K562 (cell line): Measurements from ENCODE around the gene TCF25. TPM values are rescaled to one million over a fixed set of nuclear protein-coding genes. Genes with fewer than 3 reads are reported as not detected.

Experiments
- ARID4B ChIP-seq: sonication (generic); formaldehyde crosslinking; IDR thresholded peaks from 2 replicates; pipeline ENCODE4 v1.8.0; 2022; ENCODE audit warnings: mild to moderate bottlenecking, missing genetic modification reagents
- ATF3 ChIP-seq, 2 experiments: fragments of 450-650 bp in 1 of 2; sonication (generic) in 1 of 2; formaldehyde crosslinking in 1 of 2; IDR thresholded peaks in 1 of 2; conservative IDR thresholded peaks in 1 of 2; 2 replicates each; pipeline versions ENCODE4 v1.6.1 to v1.8.1; 2016 to 2023; ENCODE audit warnings: mild to moderate bottlenecking in 2 of 2, moderate library complexity in 2 of 2, inconsistent platforms in 1 of 2, missing genetic modification reagents in 1 of 2
- CBX8 ChIP-seq: fragments of 200-600 bp; sonication (generic); IDR thresholded peaks from 2 replicates; pipeline ENCODE4 v1.6.1; 2012; ENCODE audit warnings: borderline replicate concordance, mixed run types, low read depth, mild to moderate bottlenecking, moderate library complexity, mixed read lengths, low read length, control low read depth, inconsistent platforms; ENCODE audit not compliant: poor library complexity, severe bottlenecking; ENCODE audit errors: extremely low read depth
- CHCHD3 ChIP-seq: fragments of 250-450 bp; sonication (Bioruptor Pico); IDR thresholded peaks from 2 replicates; pipeline ENCODE4 v2.1.2; 2022; ENCODE audit warnings: mild to moderate bottlenecking
- CHD4 ChIP-seq: fragments of 200-600 bp; sonication (generic); IDR thresholded peaks from 3 replicates; pipeline ENCODE4 v1.6.1; 2012; ENCODE audit warnings: low read depth, mild to moderate bottlenecking, mixed read lengths, low read length, inconsistent platforms; ENCODE audit not compliant: insufficient read depth, insufficient replicate concordance, poor library complexity, severe bottlenecking
- ETS2 ChIP-seq: IDR thresholded peaks from 2 replicates; pipeline ENCODE4 v1.6.1; 2016; ENCODE audit warnings: borderline replicate concordance, missing genetic modification characterization, mild to moderate bottlenecking, moderate library complexity, missing compliant biosample characterization; ENCODE audit not compliant: poor library complexity, severe bottlenecking
- FUS ChIP-seq: fragments of 200-400 bp; formaldehyde crosslinking; optimal IDR thresholded peaks from 2 replicates; pipeline ENCODE3; 2017; ENCODE audit warnings: low read depth, low read length
- MCM7 ChIP-seq, 2 experiments: fragments of 450-650 bp; IDR thresholded peaks; 2 replicates each; pipeline ENCODE4 v1.6.1; 2016 to 2018
- RCOR1 ChIP-seq, 2 experiments: IDR thresholded peaks; 2 replicates each; pipeline ENCODE4 v1.6.1; 2012; ENCODE audit warnings: low read depth in 2 of 2, low read length in 2 of 2, borderline replicate concordance in 1 of 2, improper control_type of control experiment in 1 of 2
- YY1 ChIP-seq, 3 experiments: IDR thresholded peaks; 2 replicates each; pipeline ENCODE4 v1.6.1; 2011; ENCODE audit warnings: low read length in 2 of 3, mild to moderate bottlenecking in 2 of 3, moderate library complexity in 2 of 3, borderline replicate concordance in 1 of 3, control low read depth in 1 of 3, low read depth in 1 of 3; ENCODE audit not compliant: insufficient read depth in 3 of 3, insufficient replicate concordance in 2 of 3, control insufficient read depth in 1 of 3, insufficient read length in 1 of 3; ENCODE audit errors: extremely low read depth in 1 of 3
- ZFP30 ChIP-seq: fragments of 250-450 bp; sonication (Bioruptor Pico); IDR thresholded peaks from 2 replicates; pipeline ENCODE4 v1.8.0; 2022; ENCODE audit warnings: moderate library complexity, mild to moderate bottlenecking, inconsistent platforms, borderline replicate concordance
- ZNF512 ChIP-seq: IDR thresholded peaks from 2 replicates; pipeline ENCODE4 v1.6.1; 2016; ENCODE audit warnings: missing genetic modification characterization, missing compliant biosample characterization
- ZSCAN32 ChIP-seq: fragments of 450-650 bp; formaldehyde crosslinking; IDR thresholded peaks from 2 replicates; pipeline ENCODE4 v1.4.0; 2020; ENCODE audit warnings: mild to moderate bottlenecking, moderate library complexity
- polyA plus RNA-seq, 8 experiments: library from polyadenylated mRNA; depleted of rRNA in 4 of 8; stranded (reverse) in 5 of 8; unstranded in 3 of 8; fragments of >200 nt; fragmentation: Nextera tagmentation in 2 of 8; fragmentation: Illumina TruSeq in 1 of 8; extraction: Ambion mirVana in 2 of 8; extraction: Trizol in 1 of 8; gene quantifications; 2 replicates each; pipeline versions ENCODE4 v1.2.1 to v1.2.3, GENCODE V29; 2011 to 2014; ENCODE audit warnings: inconsistent platforms in 1 of 8, missing spikeins in 1 of 8
- total RNA-seq, 7 experiments: library from RNA; depleted of rRNA in 6 of 7; stranded (reverse); fragments of >200 nt in 6 of 7; fragmentation: Illumina TruSeq in 2 of 7; extraction: Trizol in 2 of 7; gene quantifications; 2 replicates each; pipeline versions ENCODE4 v1.2.1 to v1.2.3, GENCODE V29; 2011 to 2021; ENCODE audit warnings: low replicate concordance in 1 of 7
- TF ChIP-seq, protein P1 (sequence below): sonication (generic); formaldehyde crosslinking; IDR thresholded peaks from 2 replicates; pipeline ENCODE4 v1.9.0; 2022; ENCODE audit warnings: mild to moderate bottlenecking, missing genetic modification reagents
- TF ChIP-seq, protein P2 (sequence below): sonication (generic); formaldehyde crosslinking; IDR thresholded peaks from 2 replicates; pipeline ENCODE4 v1.8.1; 2022; ENCODE audit warnings: missing genetic modification reagents

TCF25 gene
- total and polyA plus RNA-seq, 9 of the 15 experiments (the other 6 are each of a cell fraction or from before 2014, with no cell fraction given) = 9.0 to 154 (median 83.8) TPM

GRCh38 chr16:89917773-89918452, 44.5 kb downstream of the TCF25 start (continued):
- no peak for TF ChIP-seq ZFP30 (CRISPR knock-in tag)
- peak in 2 of 3 experiments; percentile 65 to 82 for TF ChIP-seq YY1 (IDR thresholded peaks at IDR 0.05; ENCODE audit: borderline replicate concordance in 1 of 3, control insufficient read depth in 1 of 3, extremely low read depth in 1 of 3, insufficient read depth in 3 of 3, insufficient read length in 1 of 3, insufficient replicate concordance in 2 of 3, low read depth in 1 of 3, low read length in 2 of 3)
- TF ChIP-seq ATF3 (IDR thresholded peaks at IDR 0.05) = no peak
- 0 out of 2 replicates have a peak, but pooled peaks have one; percentile 34 for TF ChIP-seq ATF3 (CRISPR knock-in tag; conservative IDR thresholded peaks at IDR 0.05)
- no peak for TF ChIP-seq MCM7 (IDR thresholded peaks at IDR 0.05)
- TF ChIP-seq, protein P1, sequence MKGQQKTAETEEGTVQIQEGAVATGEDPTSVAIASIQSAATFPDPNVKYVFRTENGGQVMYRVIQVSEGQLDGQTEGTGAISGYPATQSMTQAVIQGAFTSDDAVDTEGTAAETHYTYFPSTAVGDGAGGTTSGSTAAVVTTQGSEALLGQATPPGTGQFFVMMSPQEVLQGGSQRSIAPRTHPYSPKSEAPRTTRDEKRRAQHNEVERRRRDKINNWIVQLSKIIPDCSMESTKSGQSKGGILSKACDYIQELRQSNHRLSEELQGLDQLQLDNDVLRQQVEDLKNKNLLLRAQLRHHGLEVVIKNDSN (CRISPR knock-in tag) = peak; percentile 75
- TF ChIP-seq ETS2 (tag) = no peak
- TF ChIP-seq ZSCAN32 = no peak
- no peak for TF ChIP-seq CHCHD3 (CRISPR knock-in tag)
- TF ChIP-seq FUS = no peak
- TF ChIP-seq RCOR1 (IDR thresholded peaks at IDR 0.05; ENCODE audit: borderline replicate concordance in 1 of 2, low read depth in 2 of 2, low read length in 2 of 2) = no peak
- TF ChIP-seq, protein P2, sequence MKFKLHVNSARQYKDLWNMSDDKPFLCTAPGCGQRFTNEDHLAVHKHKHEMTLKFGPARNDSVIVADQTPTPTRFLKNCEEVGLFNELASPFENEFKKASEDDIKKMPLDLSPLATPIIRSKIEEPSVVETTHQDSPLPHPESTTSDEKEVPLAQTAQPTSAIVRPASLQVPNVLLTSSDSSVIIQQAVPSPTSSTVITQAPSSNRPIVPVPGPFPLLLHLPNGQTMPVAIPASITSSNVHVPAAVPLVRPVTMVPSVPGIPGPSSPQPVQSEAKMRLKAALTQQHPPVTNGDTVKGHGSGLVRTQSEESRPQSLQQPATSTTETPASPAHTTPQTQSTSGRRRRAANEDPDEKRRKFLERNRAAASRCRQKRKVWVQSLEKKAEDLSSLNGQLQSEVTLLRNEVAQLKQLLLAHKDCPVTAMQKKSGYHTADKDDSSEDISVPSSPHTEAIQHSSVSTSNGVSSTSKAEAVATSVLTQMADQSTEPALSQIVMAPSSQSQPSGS = no peak
- TF ChIP-seq CHD4 = no peak
- no peak for TF ChIP-seq CBX8
- no peak for TF ChIP-seq ZNF512 (tag)
- TF ChIP-seq ARID4B (CRISPR knock-in tag) = peak; percentile 68; the same call in 1 of the 2 replicates
